ENCODE results near the gene SLC6A1. TPM values are rescaled to one million over a fixed set of nuclear protein-coding genes. Genes with fewer than 3 reads are reported as not detected.

Gene SLC6A1
- total RNA-seq, 1 donor from 2014 or later, result not detected

DNA sequence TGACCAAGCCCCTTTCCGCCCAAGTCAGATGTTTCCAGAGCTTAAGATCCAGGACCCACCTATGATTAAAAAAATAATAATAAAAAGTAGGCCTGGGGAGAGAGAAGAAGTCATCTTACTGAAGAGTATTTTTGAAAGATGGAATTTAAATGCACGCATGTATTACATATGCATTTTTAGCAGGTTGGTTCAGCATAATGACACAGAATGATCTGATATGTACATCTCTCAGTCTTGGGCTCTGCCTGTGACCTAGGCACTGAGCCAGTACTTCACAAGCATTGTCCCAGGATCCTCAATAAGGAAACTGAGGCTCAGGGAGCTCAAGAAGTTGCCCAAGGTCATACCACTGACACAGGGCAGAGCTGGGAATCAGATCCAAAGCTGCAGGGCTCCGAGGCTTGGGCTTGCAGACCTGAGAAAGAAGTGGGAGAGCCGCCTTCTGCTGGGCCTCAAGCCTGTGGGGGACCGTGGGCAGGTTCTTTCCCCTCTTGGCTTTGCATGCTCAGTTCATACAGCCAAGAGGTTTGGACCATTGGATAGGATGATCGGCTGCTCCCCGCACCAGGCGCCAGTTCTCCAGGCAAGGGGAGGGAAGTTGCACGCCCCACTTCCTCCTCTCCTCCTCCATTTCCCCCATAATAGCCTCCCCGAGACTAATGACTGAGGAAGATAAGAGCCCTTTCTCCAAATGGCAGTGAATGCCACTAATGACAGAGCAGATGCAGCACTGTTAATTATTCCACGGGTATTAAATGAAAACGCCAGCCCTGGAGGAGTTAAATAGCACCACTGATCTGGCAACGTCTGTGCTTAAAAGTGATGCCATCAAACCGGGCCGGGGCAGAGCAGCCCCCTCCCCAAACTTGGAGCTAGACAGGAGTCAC lies 6.9 kb downstream of the SLC6A1 start:
- Mint-ChIP-seq H3K9me3 (ENCODE audit: low read depth) (no peaks in the 10 kb centered on the region), H3K4me3 (ENCODE audit: low read depth) (no peak overlapping the region), H3K27ac (no peak overlapping the region), H3K27me3 (peaks cover 66% of the 10 kb centered on the region), H3K4me1 (ENCODE audit: low read depth) (peaks cover 7% of the 10 kb centered on the region), H3K36me3 (ENCODE audit: insufficient read depth) (no peaks in the 10 kb centered on the region)
- no peak for TF ChIP-seq CTCF (IDR thresholded peaks at IDR 0.05; ENCODE audit: unreplicated experiment)
- DNase-seq (ENCODE audit: low spot score, unreplicated experiment), result no peak

- Mint-ChIP-seq H3K4me3 (ENCODE audit: low read depth) (no peak overlapping the region), H3K27me3 (peaks cover 58% of the 10 kb centered on the region), H3K27ac (no peak overlapping the region), H3K4me1 (ENCODE audit: low read depth) (peaks cover 7% of the 10 kb centered on the region), H3K36me3 (ENCODE audit: insufficient read depth) (no peaks in the 10 kb centered on the region), H3K9me3 (ENCODE audit: low read depth) (no peaks in the 10 kb centered on the region)
- no peak for TF ChIP-seq CTCF (IDR thresholded peaks at IDR 0.05; ENCODE audit: unreplicated experiment)
- DNase-seq (ENCODE audit: low spot score, unreplicated experiment), result no peak
These were observed 8.0 kb downstream of the SLC6A1 start for GRCh38 chr3:11000528-11000927.

- Mint-ChIP-seq H3K27me3 (peaks cover 52% of the 10 kb centered on the region), H3K4me1 (ENCODE audit: low read depth) (peaks cover 7% of the 10 kb centered on the region), H3K9me3 (ENCODE audit: low read depth) (no peaks in the 10 kb centered on the region), H3K27ac (no peak overlapping the region), H3K36me3 (ENCODE audit: insufficient read depth) (no peaks in the 10 kb centered on the region), H3K4me3 (ENCODE audit: low read depth) (no peak overlapping the region)
- DNase-seq (ENCODE audit: low spot score, unreplicated experiment), result no peak
- TF ChIP-seq CTCF (IDR thresholded peaks at IDR 0.05; ENCODE audit: unreplicated experiment), result no peak
These were observed 8.6 kb downstream of the SLC6A1 start for GRCh38 chr3:11001020-11001657.

DNA sequence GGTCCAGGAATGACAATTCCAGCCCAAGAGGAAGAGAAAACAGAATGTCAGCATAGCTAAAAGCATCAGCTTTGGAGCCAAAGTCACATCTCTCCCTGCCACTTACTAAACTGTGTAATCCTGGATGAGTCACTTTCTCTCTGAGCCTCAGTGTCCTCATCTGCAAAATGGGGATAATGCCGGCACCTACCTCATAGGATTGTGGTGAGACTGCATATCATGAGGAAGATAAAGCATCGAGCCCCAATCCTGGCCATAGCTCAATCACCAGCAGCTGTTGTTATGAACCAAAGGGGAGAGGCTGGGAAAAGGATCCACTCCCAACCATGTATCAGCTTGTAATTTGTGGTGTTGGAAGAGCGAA lies 9.1 kb downstream of the SLC6A1 start:
- no peak for DNase-seq (ENCODE audit: low spot score, unreplicated experiment)

More for the DNA sequence above, 9.1 kb downstream of the SLC6A1 start:
- H3K4me1 Mint-ChIP-seq (ENCODE audit: low read depth), result peaks cover 7% of the 10 kb centered on the region
- H3K9me3 Mint-ChIP-seq (ENCODE audit: low read depth), result no peaks in the 10 kb centered on the region
- H3K36me3 Mint-ChIP-seq (ENCODE audit: insufficient read depth), result no peaks in the 10 kb centered on the region
- H3K27ac Mint-ChIP-seq, result no peak overlapping the region
- no peak for TF ChIP-seq CTCF (IDR thresholded peaks at IDR 0.05; ENCODE audit: unreplicated experiment)
- no peak overlapping the region for H3K4me3 Mint-ChIP-seq (ENCODE audit: low read depth)
- H3K27me3 Mint-ChIP-seq, result peaks cover 50% of the 10 kb centered on the region

Data from progenitor cell of endocrine pancreas (in vitro differentiated cells).